MM.1S (cell line): ENCODE data around the gene PLK5.

Source experiments
- DNase-seq: peaks from one replicate; pipeline ENCODE4 v3.0.0-alpha.2; 2015
- H2AFZ ChIP-seq: fragments of 300-600 bp; sonication (generic); 2 replicates; pipeline ENCODE4 v1.6.0; 2016; ENCODE audit warnings: antibody characterized with exemption, low read length
- H3F3A ChIP-seq: fragments of 300-600 bp; sonication (generic); 2 replicates; pipeline ENCODE4 v1.6.1; 2016; ENCODE audit warnings: mild to moderate bottlenecking, antibody characterized with exemption, low read length, moderate library complexity, mixed read lengths; ENCODE audit not compliant: insufficient read depth
- H3K27ac ChIP-seq: fragments of 300-600 bp; sonication (generic); 2 replicates; pipeline ENCODE4 v1.5.1; 2016; ENCODE audit warnings: mild to moderate bottlenecking, low read length
- H3K27me3 ChIP-seq: fragments of 300-600 bp; sonication (generic); replicated peaks from 2 replicates; pipeline ENCODE4 v1.6.0; 2016; ENCODE audit warnings: low read length; ENCODE audit not compliant: insufficient read depth
- H3K36me3 ChIP-seq: fragments of 300-600 bp; sonication (generic); replicated peaks from 2 replicates; pipeline ENCODE4 v1.6.1; 2016; ENCODE audit warnings: mild to moderate bottlenecking, low read length, mixed read lengths; ENCODE audit not compliant: insufficient read depth
- H3K4me1 ChIP-seq: fragments of 300-600 bp; sonication (generic); 2 replicates; pipeline ENCODE4 v1.6.1; 2016; ENCODE audit warnings: low read length, mixed read lengths
- H3K4me2 ChIP-seq: fragments of 300-600 bp; sonication (generic); 2 replicates; pipeline ENCODE4 v1.6.0; 2016; ENCODE audit warnings: low read depth, low read length
- H3K4me3 ChIP-seq: fragments of 300-600 bp; sonication (generic); 2 replicates; pipeline ENCODE4 v1.5.1; 2016; ENCODE audit warnings: low read length, mixed read lengths
- H3K79me2 ChIP-seq: fragments of 300-600 bp; sonication (generic); 2 replicates; pipeline ENCODE4 v1.6.1; 2016; ENCODE audit warnings: mixed run types, low read length, mixed read lengths
- H3K9ac ChIP-seq: fragments of 300-600 bp; sonication (generic); 2 replicates; pipeline ENCODE4 v1.6.1; 2016; ENCODE audit warnings: low read length, mixed read lengths
- H3K9me2 ChIP-seq: fragments of 300-600 bp; sonication (generic); replicated peaks from 2 replicates; pipeline ENCODE4 v1.6.1; 2016; ENCODE audit warnings: mild to moderate bottlenecking, low read length, mixed read lengths; ENCODE audit not compliant: insufficient read depth
- H3K9me3 ChIP-seq: fragments of 300-600 bp; sonication (generic); replicated peaks from 2 replicates; pipeline ENCODE4 v1.6.1; 2016; ENCODE audit warnings: mild to moderate bottlenecking, low read length, mixed read lengths; ENCODE audit not compliant: insufficient read depth
- H4K20me1 ChIP-seq: fragments of 300-600 bp; sonication (generic); 2 replicates; pipeline ENCODE4 v1.6.1; 2016; ENCODE audit warnings: mild to moderate bottlenecking, low read length, moderate library complexity, mixed read lengths; ENCODE audit not compliant: insufficient read depth
- EZH2 ChIP-seq: fragments of 300-600 bp; sonication (generic); optimal IDR thresholded peaks from 2 replicates; pipeline ENCODE3; 2017; ENCODE audit warnings: low read depth, mild to moderate bottlenecking, antibody characterized with exemption, low read length, mixed read lengths
- EZH2phosphoT487 ChIP-seq: fragments of 300-600 bp; sonication (generic); IDR thresholded peaks from 2 replicates; pipeline ENCODE4 v1.6.1; 2018; ENCODE audit warnings: antibody characterized with exemption, low read length
- TF ChIP-seq, protein P1 (sequence below): fragments of 300-600 bp; sonication (generic); IDR thresholded peaks from 2 replicates; pipeline ENCODE4 v1.5.1; 2016; ENCODE audit warnings: antibody characterized with exemption, low read length, mixed read lengths

PLK5 gene

DNA sequence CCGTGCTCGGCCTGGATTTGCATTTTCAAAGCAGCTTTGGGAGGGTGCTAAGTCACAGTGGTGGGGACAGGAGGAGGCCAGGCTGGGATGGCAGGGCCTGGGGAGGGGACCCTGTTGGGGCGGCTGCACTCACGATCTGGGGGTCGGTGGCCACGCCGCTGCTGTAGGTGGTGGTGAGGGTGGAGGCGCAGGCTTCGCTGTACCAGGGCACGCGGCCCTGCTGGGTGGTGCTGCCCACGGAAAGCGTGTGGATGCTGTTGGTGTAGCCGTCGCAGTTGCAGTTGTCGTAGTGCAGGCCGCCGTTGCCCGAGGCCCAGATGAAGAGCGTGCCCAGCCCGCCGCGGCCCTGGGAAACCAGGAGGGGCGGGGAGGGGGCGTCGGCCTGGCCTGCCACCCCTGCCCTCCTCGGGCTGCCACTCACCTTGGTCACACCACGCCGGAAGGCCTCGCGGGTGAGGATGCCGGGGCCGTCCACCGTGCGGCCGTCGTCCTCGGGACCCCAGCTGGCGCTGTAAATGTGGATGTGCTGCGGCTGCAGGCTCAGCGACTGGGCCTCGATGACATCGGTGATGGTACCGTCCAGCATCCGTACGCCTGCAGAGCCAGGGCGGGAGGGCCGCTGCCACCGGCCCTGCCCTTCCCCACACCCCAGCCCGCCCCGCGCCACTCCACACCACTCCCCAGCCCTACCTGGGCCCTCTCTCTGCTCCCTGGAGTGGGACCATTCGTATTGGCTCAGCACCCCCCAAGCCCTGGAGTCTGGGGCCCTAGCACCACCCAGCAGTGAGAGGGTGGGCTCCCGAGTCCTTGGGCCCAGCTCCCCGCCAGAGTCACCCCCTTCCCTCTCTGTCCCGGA is 36.9 kb upstream of the PLK5 start:
- Histone ChIP-seq H2AFZ (no peak overlapping the region), H3K27ac (no peak overlapping the region), H3K9ac (no peak overlapping the region), H3F3A (no peaks in the 10 kb centered on the region), H3K27me3 (peaks cover 60% of the 10 kb centered on the region), H3K36me3 (no peaks in the 10 kb centered on the region), H4K20me1 (no peaks in the 10 kb centered on the region), H3K4me1 (peaks cover 10% of the 10 kb centered on the region), H3K9me3 (no peaks in the 10 kb centered on the region), H3K9me2 (no peaks in the 10 kb centered on the region), H3K79me2 (no peaks in the 10 kb centered on the region), H3K4me2 (no peak overlapping the region), H3K4me3 (no peak overlapping the region)
- DNase-seq: no peak
- no peak for TF ChIP-seq EZH2
- TF ChIP-seq EZH2phosphoT487: no peak
- TF ChIP-seq, protein P1, sequence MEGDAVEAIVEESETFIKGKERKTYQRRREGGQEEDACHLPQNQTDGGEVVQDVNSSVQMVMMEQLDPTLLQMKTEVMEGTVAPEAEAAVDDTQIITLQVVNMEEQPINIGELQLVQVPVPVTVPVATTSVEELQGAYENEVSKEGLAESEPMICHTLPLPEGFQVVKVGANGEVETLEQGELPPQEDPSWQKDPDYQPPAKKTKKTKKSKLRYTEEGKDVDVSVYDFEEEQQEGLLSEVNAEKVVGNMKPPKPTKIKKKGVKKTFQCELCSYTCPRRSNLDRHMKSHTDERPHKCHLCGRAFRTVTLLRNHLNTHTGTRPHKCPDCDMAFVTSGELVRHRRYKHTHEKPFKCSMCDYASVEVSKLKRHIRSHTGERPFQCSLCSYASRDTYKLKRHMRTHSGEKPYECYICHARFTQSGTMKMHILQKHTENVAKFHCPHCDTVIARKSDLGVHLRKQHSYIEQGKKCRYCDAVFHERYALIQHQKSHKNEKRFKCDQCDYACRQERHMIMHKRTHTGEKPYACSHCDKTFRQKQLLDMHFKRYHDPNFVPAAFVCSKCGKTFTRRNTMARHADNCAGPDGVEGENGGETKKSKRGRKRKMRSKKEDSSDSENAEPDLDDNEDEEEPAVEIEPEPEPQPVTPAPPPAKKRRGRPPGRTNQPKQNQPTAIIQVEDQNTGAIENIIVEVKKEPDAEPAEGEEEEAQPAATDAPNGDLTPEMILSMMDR: no peak

DNA sequence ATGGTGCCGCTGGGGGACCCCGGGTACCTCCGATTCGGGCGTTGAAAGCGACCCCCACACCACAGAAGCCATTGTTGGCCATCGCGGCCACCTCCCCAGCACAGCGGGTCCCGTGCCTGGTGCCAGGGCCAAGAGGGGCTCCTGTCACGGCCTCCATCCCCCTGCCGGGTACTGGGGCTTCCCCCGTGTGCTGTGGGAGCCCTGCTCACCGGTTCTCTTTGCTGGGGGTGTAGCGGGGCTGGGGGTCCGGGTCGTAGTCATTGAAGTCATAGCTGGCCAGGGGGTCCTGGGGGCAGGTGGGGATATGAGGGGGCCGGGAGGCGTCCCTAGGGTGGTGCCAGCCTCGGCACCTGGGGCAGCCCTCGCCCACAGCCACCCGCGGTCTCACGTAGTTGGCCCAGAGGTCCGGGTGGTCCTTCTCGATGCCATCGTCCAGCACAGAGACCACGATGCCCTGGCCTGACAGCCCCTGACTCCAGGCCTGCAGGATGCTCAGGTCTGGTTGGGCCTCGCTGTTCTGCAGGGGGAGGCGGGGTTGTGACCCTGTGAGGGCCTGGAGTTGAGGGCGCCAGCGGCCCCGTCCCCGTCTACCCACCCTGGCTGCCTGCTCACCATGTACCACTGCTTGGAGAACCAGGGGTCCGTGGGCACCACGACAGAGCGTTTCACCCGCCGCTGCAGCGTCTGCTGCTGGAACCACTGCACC is 36.1 kb upstream of the PLK5 start:
- TF ChIP-seq, protein P1: no peak
- TF ChIP-seq EZH2phosphoT487: no peak
- TF ChIP-seq EZH2: no peak
- Histone ChIP-seq H3K4me3 (no peak overlapping the region), H3K27me3 (peaks cover 68% of the 10 kb centered on the region), H3K27ac (no peak overlapping the region), H3K9me3 (no peaks in the 10 kb centered on the region), H3F3A (no peaks in the 10 kb centered on the region), H3K9me2 (no peaks in the 10 kb centered on the region), H3K4me1 (peaks cover 10% of the 10 kb centered on the region), H3K9ac (no peak overlapping the region), H3K36me3 (no peaks in the 10 kb centered on the region), H2AFZ (no peak overlapping the region), H4K20me1 (no peaks in the 10 kb centered on the region), H3K79me2 (no peaks in the 10 kb centered on the region), H3K4me2 (no peak overlapping the region)
- DNase-seq: no peak

DNA sequence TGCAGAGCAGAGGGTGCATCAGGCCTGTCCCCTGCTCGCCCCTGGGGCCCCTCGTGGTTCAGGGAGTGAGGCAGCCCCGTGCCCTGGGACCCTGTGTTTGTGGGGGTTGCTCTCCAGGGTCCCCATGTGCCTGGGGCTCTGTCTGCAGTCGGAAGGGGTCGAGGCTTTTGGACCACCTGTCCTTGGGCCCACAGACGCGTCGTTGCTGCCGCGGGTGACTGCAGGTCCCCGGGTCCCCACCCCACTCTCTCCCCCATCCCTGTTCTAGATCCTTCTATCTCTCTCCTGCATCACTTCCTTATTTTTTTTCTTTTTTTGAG is 35.6 kb upstream of the PLK5 start:
- no peaks in the 10 kb centered on the region for H3K79me2 ChIP-seq
- no peaks in the 10 kb centered on the region for H3K9me3 ChIP-seq
- no peak overlapping the region for H3K4me2 ChIP-seq
- H3F3A ChIP-seq: no peaks in the 10 kb centered on the region
- no peak overlapping the region for H2AFZ ChIP-seq
- peaks cover 10% of the 10 kb centered on the region for H3K4me1 ChIP-seq
- no peaks in the 10 kb centered on the region for H3K9me2 ChIP-seq
- no peak overlapping the region for H3K27ac ChIP-seq
- no peak for DNase-seq
- H3K36me3 ChIP-seq: no peaks in the 10 kb centered on the region
- no peak overlapping the region for H3K4me3 ChIP-seq
- TF ChIP-seq, protein P1: no peak
- TF ChIP-seq EZH2phosphoT487: no peak
- no peak for TF ChIP-seq EZH2
- H3K27me3 ChIP-seq: peaks cover 73% of the 10 kb centered on the region
- H4K20me1 ChIP-seq: no peaks in the 10 kb centered on the region
- no peak overlapping the region for H3K9ac ChIP-seq
